ENCODE measurements around the gene MAGED4B. TPM values are rescaled to one million over a fixed set of nuclear protein-coding genes. Genes with fewer than 3 reads are reported as not detected.

Gene MAGED4B
- 58.6 and 63.1 TPM in 2 replicates for total RNA-seq

GRCh38 chrX:52068666-52069640 lies at the start of gene MAGED4B:
Gene MAGED4B (minus strand): TSS chrX:52069183. CDS start chrX:52068172, 1,011 bp downstream.

Other genes starting within 250 kb of the MAGED4B start
- gene MAGED1, start 175.6 kb downstream of the MAGED4B start, total RNA-seq, result 361 and 412 TPM in 2 replicates
- gene MAGED4, start 115.7 kb upstream of the MAGED4B start, total RNA-seq, result 64.9 and 149 TPM in 2 replicates